ENCODE measurements around the gene NUPR1. TPM values are rescaled to one million over a fixed set of nuclear protein-coding genes. Genes with fewer than 3 reads are reported as not detected.

Gene NUPR1
- total RNA-seq = 0.46 TPM

GRCh38 chr16:28538733-28539596 lies at the start of gene NUPR1:
Gene NUPR1 (minus strand): TSS chr16:28538974. CDS start chr16:28538907, 67 bp downstream.

GRCh38 chr16:28553776-28554633 lies 15.2 kb upstream of the NUPR1 start, which contains the start of gene SGF29:
Gene SGF29 (plus strand): TSS chr16:28553920. CDS start chr16:28581070, 27,150 bp downstream.

GRCh38 chr16:28494121-28494851 lies 44.5 kb downstream of the NUPR1 start, which contains the start of gene APOBR:
Gene APOBR (plus strand): TSS chr16:28494643. CDS start chr16:28494682, 39 bp downstream.

GRCh38 chr16:28491970-28492474 lies 46.8 kb downstream of the NUPR1 start, which contains the start of gene CLN3:
Gene CLN3 (minus strand): TSS chr16:28492074. CDS start chr16:28491759, 315 bp downstream.

Other genes with a start within 250 kb of the NUPR1 start
- gene SBK1, start 246.4 kb downstream of the NUPR1 start, total RNA-seq = 22.4 TPM
- 0.92 TPM for gene NPIPB6, start 175.5 kb downstream of the NUPR1 start, total RNA-seq
- gene EIF3CL, start 135.1 kb downstream of the NUPR1 start, total RNA-seq = 115 TPM
- gene NPIPB7, start 66.6 kb downstream of the NUPR1 start, total RNA-seq = not detected
- gene CLN3, start 46.9 kb downstream of the NUPR1 start, total RNA-seq = 21.5 TPM
- 0.23 TPM for gene APOBR, start 44.3 kb downstream of the NUPR1 start, total RNA-seq
- not detected for gene IL27, start 32.1 kb downstream of the NUPR1 start, total RNA-seq
- 16.1 TPM for gene SGF29, start 14.9 kb upstream of the NUPR1 start, total RNA-seq
- 0.69 TPM for gene SULT1A2, start 58.1 kb upstream of the NUPR1 start, total RNA-seq
- 11.1 TPM for gene SULT1A1, start 71.1 kb upstream of the NUPR1 start, total RNA-seq
- gene NPIPB8, start 99.1 kb upstream of the NUPR1 start, total RNA-seq = not detected
- 195 TPM for gene EIF3C, start 172.5 kb upstream of the NUPR1 start, total RNA-seq
- gene NPIPB9, start 212.8 kb upstream of the NUPR1 start, total RNA-seq = 4.6 TPM

All from diencephalon (tissue), 1 donor.